Muscle of arm (tissue), 12 donors: ENCODE measurements around the gene OARD1. TPM values are rescaled to one million over a fixed set of nuclear protein-coding genes. Genes with fewer than 3 reads are reported as not detected.
"Not testable (repeated sequence)": the region's sequence is repeated elsewhere in the genome, so short reads cannot be mapped to it uniquely, and the experiment has no call there.

Experiments
- DNase-seq: peaks from one replicate; pipeline ENCODE4 v3.0.0-alpha.2; 2013
- polyA plus RNA-seq, 12 donors: library from polyadenylated mRNA; unstranded; fragments of 120-200 nt; gene quantifications; one replicate each; pipeline ENCODE4 v1.2.1, GENCODE V29; 2013; ENCODE audit not compliant: insufficient read length in 12 of 12

OARD1 gene
- polyA plus RNA-seq, 12 donors: 10.7 to 33.4 (median 19.2) TPM; not detected in 1

DNA sequence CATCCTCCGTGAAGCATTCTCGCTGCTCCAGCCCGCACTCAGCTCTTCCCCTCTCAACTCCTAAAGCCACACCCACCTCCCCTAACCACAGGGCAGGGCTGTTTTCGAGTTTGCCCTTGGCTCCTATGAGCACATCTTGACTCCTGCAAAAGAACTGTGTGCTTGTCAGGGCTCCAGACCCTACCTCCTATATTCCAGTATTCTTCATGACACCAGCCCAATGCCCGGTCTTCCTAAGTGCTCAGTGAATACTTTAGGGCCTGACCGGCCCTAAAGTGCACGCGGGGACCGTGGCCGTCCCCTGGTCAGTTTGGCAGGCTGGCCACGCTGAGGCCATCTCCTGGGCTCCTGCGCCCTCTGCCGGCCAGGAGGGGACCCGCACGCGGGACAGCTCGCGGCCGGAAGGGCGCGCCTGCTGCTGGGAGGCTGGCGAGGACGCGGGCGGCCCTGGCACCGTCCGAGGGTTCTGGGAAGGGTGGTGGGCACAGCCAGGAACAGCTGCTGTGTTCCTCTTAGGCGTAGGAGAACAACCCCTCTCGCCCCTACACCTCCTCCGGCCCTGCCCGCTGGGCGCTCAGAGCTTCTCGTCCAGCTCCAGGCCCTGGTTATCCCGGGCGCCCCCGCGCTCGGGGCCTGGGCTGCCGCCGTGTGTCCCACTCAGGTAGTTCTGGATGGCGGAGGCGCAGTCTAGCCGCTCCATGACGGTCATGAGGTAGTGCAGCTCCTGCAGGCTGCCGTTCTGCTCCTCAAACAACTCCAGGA is 44.2 kb downstream of the OARD1 start:
- DNase-seq: peak; percentile 89

DNA sequence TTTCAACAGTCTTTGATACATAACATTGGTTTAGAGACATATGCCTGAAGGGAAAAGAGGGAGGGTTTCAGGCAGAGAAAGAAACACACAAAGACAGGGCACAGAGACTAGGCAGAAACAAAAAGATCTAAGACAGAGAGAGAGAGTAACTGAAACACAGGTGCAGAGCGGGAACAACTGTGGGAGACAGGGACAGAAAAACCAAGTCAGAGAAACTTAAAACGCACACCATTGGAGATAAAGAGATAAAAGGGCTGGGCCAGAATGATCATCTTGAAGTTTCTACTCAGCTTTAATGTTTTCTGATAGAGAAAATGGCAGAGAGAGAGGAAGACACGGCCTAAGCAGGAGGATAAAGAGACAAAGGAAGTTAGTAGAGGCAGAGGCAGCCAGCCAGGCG is 44.9 kb downstream of the OARD1 start:
- DNase-seq: no peak

GRCh38 chr6:41025966-41026530 is 46.1 kb downstream of the OARD1 start:
- DNase-seq: no peak

- DNase-seq: no peak
Observed at GRCh38 chr6:41023114-41023513, 49.0 kb downstream of the OARD1 start.

DNA sequence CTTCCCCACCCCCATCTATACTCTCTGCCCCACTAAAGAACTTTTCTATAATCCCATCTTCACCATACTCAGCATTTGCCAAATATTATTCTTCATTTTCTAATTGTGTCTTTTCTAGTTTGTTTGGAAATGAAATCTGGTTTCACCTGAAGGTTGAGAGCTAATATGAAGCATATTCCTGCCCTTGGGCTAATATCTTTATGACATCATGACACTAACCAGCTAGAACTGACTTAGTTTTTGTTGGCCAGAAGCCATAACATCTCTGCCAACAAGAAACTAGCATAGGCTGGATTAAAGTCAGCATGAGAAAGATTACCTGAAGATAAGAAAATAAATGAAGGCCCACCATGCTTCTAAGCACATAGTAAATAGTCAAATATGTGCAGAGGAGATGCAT is 49.9 kb downstream of the OARD1 start:
- no peak for DNase-seq

DNA sequence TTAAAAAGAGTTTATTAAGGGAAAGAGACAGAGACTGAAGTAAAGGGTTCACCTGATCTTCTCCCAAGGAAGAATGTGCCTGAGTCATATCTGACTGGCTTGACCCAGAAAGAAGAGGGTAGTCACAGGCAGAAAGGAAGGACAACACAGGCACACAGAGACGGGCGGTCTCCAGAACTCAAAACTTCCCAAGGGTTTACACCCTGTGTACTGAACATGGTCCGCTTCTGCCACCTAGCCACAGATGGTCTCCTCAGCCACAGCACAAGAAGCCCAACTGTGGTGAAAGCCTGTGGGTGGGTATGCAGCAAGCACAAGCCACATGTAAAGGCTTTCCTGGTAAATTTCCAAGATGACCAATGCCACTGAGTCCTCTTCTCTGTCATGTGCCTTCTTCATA is 50.3 kb downstream of the OARD1 start:
- DNase-seq: no peak

- DNase-seq: no peak
Observed at GRCh38 chr6:41017663-41018062, 54.5 kb downstream of the OARD1 start.

- not testable (repeated sequence) for DNase-seq
Observed at GRCh38 chr6:41015860-41016259, 56.3 kb downstream of the OARD1 start.

GRCh38 chr6:41014780-41015179 is 57.4 kb downstream of the OARD1 start:
- DNase-seq: no peak

Other genes with a start within 250 kb of the OARD1 start
- gene UNC5CL, start 33.1 kb downstream of the OARD1 start, polyA plus RNA-seq: 10 to 100 TPM in 1 of 12 donors, 1 to 10 TPM in 10, not detected in 1; 1.8 to 15.4 (median 3.2) TPM
- gene TSPO2, start 29.9 kb downstream of the OARD1 start, polyA plus RNA-seq: 1 to 10 TPM in 5 of 12 donors, under 1 TPM in 4, not detected in 3; 0.25 to 2.1 (median 1.0) TPM
- 100 to 1,000 TPM in 11 of 12 donors, not detected in 1; 143 to 903 (median 431) TPM for gene APOBEC2, start 19.2 kb downstream of the OARD1 start, polyA plus RNA-seq
- gene NFYA, start 618 bp upstream of the OARD1 start, polyA plus RNA-seq: 10 to 100 TPM in 11 of 12 donors, not detected in 1; 20.6 to 39.4 (median 29.9) TPM
- gene TREML1, start 82.0 kb upstream of the OARD1 start, polyA plus RNA-seq: 1 to 10 TPM in 1 of 12 donors, under 1 TPM in 3, not detected in 8; 0.20 to 1.0 (median 0.37) TPM
- under 1 TPM in 8 of 12 donors, not detected in 4; 0.26 to 0.60 (median 0.41) TPM for gene TREM2, start 90.8 kb upstream of the OARD1 start, polyA plus RNA-seq
- gene TREML2, start 128.8 kb upstream of the OARD1 start, polyA plus RNA-seq: under 1 TPM in 9 of 12 donors, not detected in 3; 0.08 to 0.58 (median 0.14) TPM
- not detected for gene TREML4, start 156.0 kb upstream of the OARD1 start, polyA plus RNA-seq
- 1 to 10 TPM in 1 of 12 donors, under 1 TPM in 5, not detected in 6; 0.19 to 2.2 (median 0.52) TPM for gene TREM1, start 214.3 kb upstream of the OARD1 start, polyA plus RNA-seq